HG03139 (cell line): ENCODE data around the gene MGLL.

Source experiments
- ATAC-seq: cut with Tn5 transposase; IDR thresholded peaks from one replicate; pipeline ENCODE4 v1.9.1; 2021; ENCODE audit not compliant: unreplicated experiment

The MGLL gene

GRCh38 chr3:127639173-127640041, 182.9 kb downstream of the MGLL start:
- ATAC-seq = no peak
